Panc1 (cell line): ENCODE results near the gene BCO1.

ENCODE experiments used
- CTCF ChIP-seq: fragments of 450-650 bp; IDR thresholded peaks from 2 replicates; pipeline ENCODE4 v1.5.1; 2017; ENCODE audit warnings: mild to moderate bottlenecking
- POLR2AphosphoS5 ChIP-seq: IDR thresholded peaks from 2 replicates; pipeline ENCODE4 v1.6.1; 2012; ENCODE audit warnings: mild to moderate bottlenecking, low read depth, low read length, moderate library complexity
- SIN3A ChIP-seq: IDR thresholded peaks from 2 replicates; pipeline ENCODE4 v1.6.1; 2012; ENCODE audit warnings: low read depth, mild to moderate bottlenecking, low read length, moderate library complexity, borderline replicate concordance; ENCODE audit not compliant: insufficient read depth
- TCF7L2 ChIP-seq: IDR thresholded peaks from 2 replicates; pipeline ENCODE4 v1.6.1; 2011; ENCODE audit warnings: mild to moderate bottlenecking, low read depth, low read length, inconsistent platforms

- TF ChIP-seq POLR2AphosphoS5 = no peak
- no peak for TF ChIP-seq CTCF
- no peak for TF ChIP-seq SIN3A
- no peak for TF ChIP-seq TCF7L2
Measured at GRCh38 chr16:81313701-81314602, 75.5 kb downstream of the BCO1 start.
